ENCODE data around the gene CARMIL1. TPM values are rescaled to one million over a fixed set of nuclear protein-coding genes. Genes with fewer than 3 reads are reported as not detected.
"Not testable (repeated sequence)": the region's sequence is repeated elsewhere in the genome, so short reads cannot be mapped to it uniquely, and the experiment has no call there.

CARMIL1 gene
- total and polyA plus RNA-seq, 11 donors, result 2.4 to 9.1 (median 5.3) TPM

GRCh38 chr6:25297039-25297441, 17.9 kb downstream of the CARMIL1 start:
- Histone ChIP-seq H3K27ac (peak overlapping the region; percentile 22 to 84 (median 54)), H3K9me3 (no peaks in the 10 kb centered on the region), H3K36me3 (no peaks in the 10 kb centered on the region), H3K4me3 (no peak overlapping the region), H3K27me3 (no peaks in the 10 kb centered on the region), H3K4me1 (peaks cover 0 to 54% (median 20%) of the 10 kb centered on the region in 12 donors)
- peak in 1 of 5 donors; percentile 24 for DNase-seq
- intact Hi-C loops (cut with DNase I), result no loop called here
- no peak for TF ChIP-seq CTCF (IDR thresholded peaks at IDR 0.05)
- no peak for TF ChIP-seq POLR2A (IDR thresholded peaks at IDR 0.05)
- 16 to 42% (median 30%) methylated on average over 2 of the region's 2 CpGs for WGBS, 4 donors
- peak; percentile 72 to 83 (median 81) for ATAC-seq

GRCh38 chr6:25297823-25298522, 18.8 kb downstream of the CARMIL1 start:
- 80 to 89% (median 84%) methylated on average over 3 of the region's 3 CpGs for WGBS, 4 donors
- DNase-seq (no peak), ATAC-seq (peak in 1 of 4 donors; percentile 30)
- no peaks in the 10 kb centered on the region for H3K36me3 ChIP-seq
- H3K4me1 ChIP-seq, result peaks cover 0 to 58% (median 23%) of the 10 kb centered on the region in 12 donors
- peak overlapping the region in 6 of 12 donors; percentile 13 to 84 (median 52) for H3K27ac ChIP-seq
- no peak overlapping the region for H3K4me3 ChIP-seq
- no peaks in the 10 kb centered on the region for H3K9me3 ChIP-seq
- TF ChIP-seq POLR2A (IDR thresholded peaks at IDR 0.05) (no peak), CTCF (IDR thresholded peaks at IDR 0.05) (no peak)
- H3K27me3 ChIP-seq, result no peaks in the 10 kb centered on the region
- intact Hi-C loops (cut with DNase I), result no loop called here

- H3K9me3 ChIP-seq; intact Hi-C loops (cut with DNase I); H3K36me3 ChIP-seq; DNase-seq; ATAC-seq; H3K4me3 ChIP-seq; H3K27me3 ChIP-seq: not testable (repeated sequence)
- Histone ChIP-seq H3K4me1 (peaks cover 0 to 63% (median 26%) of the 10 kb centered on the region in 12 donors), H3K27ac (peak overlapping the region in 5 of 12 donors; percentile 13 to 75 (median 33))
- WGBS, 4 donors, result 81 to 88% (median 85%) methylated on average over 8 of the region's 8 CpGs
Observed at GRCh38 chr6:25298523-25298865, 19.3 kb downstream of the CARMIL1 start.

- Histone ChIP-seq H3K4me1 (peaks cover 0 to 66% (median 24%) of the 10 kb centered on the region in 12 donors), H3K4me3 (no peak overlapping the region), H3K27me3 (no peaks in the 10 kb centered on the region), H3K36me3 (no peaks in the 10 kb centered on the region), H3K9me3 (no peaks in the 10 kb centered on the region), H3K27ac (peak overlapping the region in 2 of 12 donors; percentile 25 to 66)
- intact Hi-C loops (cut with DNase I), result no loop called here
- TF ChIP-seq CTCF (IDR thresholded peaks at IDR 0.05) (no peak), POLR2A (IDR thresholded peaks at IDR 0.05) (no peak)
- 71 to 83% (median 79%) methylated on average over 3 of the region's 3 CpGs for WGBS, 4 donors
- no peak for DNase-seq
- ATAC-seq, result peak in 1 of 4 donors; percentile 16
Observed at GRCh38 chr6:25301362-25301761, 22.2 kb downstream of the CARMIL1 start.

Measured in heart left ventricle (tissue), 16 donors.